ENCODE data around the gene PARP14.

DNA sequence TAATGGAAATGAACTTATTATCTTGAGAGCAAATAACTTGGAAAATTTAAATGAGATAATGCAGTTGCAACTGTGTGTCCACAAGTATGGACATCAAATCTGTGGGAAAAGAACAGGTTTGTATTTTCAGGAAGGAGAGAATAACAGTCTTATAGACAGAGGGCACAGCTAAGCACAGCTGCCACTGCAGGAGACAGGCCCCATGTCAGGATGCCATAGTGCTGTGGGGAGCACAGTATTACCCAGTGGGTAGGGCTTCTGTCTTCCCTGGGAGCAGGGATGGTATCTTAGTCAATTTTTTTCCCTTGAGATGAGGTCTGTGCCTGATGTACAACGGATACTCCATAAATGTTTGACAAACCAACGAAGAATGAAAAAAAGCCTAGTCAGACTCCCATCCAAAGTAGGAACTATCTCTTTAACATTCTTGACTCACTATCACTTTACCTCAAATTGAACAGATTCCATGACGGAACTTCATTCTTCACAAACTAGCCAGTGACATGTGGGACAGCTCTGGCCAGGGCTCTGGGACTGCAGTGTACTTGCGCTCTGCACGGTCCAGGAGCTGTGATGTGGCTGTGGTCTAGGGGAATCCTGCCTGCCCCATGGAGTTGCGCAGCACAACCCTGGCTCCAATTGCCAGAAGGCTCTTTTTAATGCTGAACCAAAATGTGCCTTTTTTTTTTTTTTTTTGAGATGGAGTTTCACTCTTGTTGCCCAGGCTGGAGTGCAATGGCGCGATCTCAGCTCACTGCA lies 48.3 kb downstream of the PARP14 start:
- no peak for TF ChIP-seq ZNF384 (IDR thresholded peaks at IDR 0.05)
- no peak for TF ChIP-seq SP1 (IDR thresholded peaks at IDR 0.05)
- no peak for TF ChIP-seq CTBP1 (IDR thresholded peaks at IDR 0.05; ENCODE audit: borderline replicate concordance)
- no peak for TF ChIP-seq FOXA1 (IDR thresholded peaks at IDR 0.05)
- no peak for TF ChIP-seq NFRKB (IDR thresholded peaks at IDR 0.05)
- TF ChIP-seq FOXM1 (IDR thresholded peaks at IDR 0.05; ENCODE audit: borderline replicate concordance): no peak
- TF ChIP-seq ELF4 (IDR thresholded peaks at IDR 0.05): no peak
- no peak for TF ChIP-seq TARDBP (IDR thresholded peaks at IDR 0.05)
- no peak for TF ChIP-seq FOXK2 (IDR thresholded peaks at IDR 0.05)
- TF ChIP-seq BHLHE40 (IDR thresholded peaks at IDR 0.05; ENCODE audit: borderline replicate concordance): no peak
- no peak for TF ChIP-seq SUZ12 (IDR thresholded peaks at IDR 0.05)
- TF ChIP-seq ARNT (IDR thresholded peaks at IDR 0.05): no peak
- no peak for TF ChIP-seq HDGF (IDR thresholded peaks at IDR 0.05; ENCODE audit: borderline replicate concordance)
